PC-9 (cell line): ENCODE data around the gene TRIM34.

Source experiments
- CTCF ChIP-seq: fragments of 200-600 bp; sonication (generic); conservative IDR thresholded peaks from 2 replicates; pipeline ENCODE4 v1.6.1; 2017; ENCODE audit warnings: mixed run types, antibody characterized with exemption, mild to moderate bottlenecking, moderate library complexity
- EZH2 ChIP-seq: fragments of 200-600 bp; sonication (generic); IDR thresholded peaks from 2 replicates; pipeline ENCODE4 v1.8.0; 2017; ENCODE audit warnings: antibody characterized with exemption, low read depth

- no peak for TF ChIP-seq CTCF
- TF ChIP-seq EZH2: no peak
Observed at GRCh38 chr11:5624489-5625279, at the start of gene TRIM34.
